HepG2 (cell line): ENCODE measurements around the gene FIBP. TPM values are rescaled to one million over a fixed set of nuclear protein-coding genes. Genes with fewer than 3 reads are reported as not detected.
A peak's percentile ranks its signal among the peaks of the same experiment; 100 is the strongest.

Source experiments
- DDIT3 ChIP-seq: sonication (generic); formaldehyde crosslinking; IDR thresholded peaks from 2 replicates; pipeline ENCODE4 v1.4.0; 2020; ENCODE audit warnings: mild to moderate bottlenecking, missing genetic modification reagents
- FOXP4 ChIP-seq: sonication (generic); formaldehyde crosslinking; IDR thresholded peaks from 2 replicates; pipeline ENCODE4 v1.4.0; 2020; ENCODE audit warnings: missing genetic modification reagents
- GABPA ChIP-seq, 2 experiments: IDR thresholded peaks; 2 replicates each; pipeline ENCODE4 v1.6.1; 2011 to 2016; ENCODE audit warnings: low read depth in 2 of 2, low read length in 1 of 2, missing biosample characterization in 1 of 2, missing genetic modification characterization in 1 of 2
- HMGXB3 ChIP-seq: sonication (generic); formaldehyde crosslinking; IDR thresholded peaks from 2 replicates; pipeline ENCODE4 v1.4.0; 2020; ENCODE audit warnings: missing genetic modification reagents, borderline replicate concordance
- HNF4A ChIP-seq: sonication (generic); formaldehyde crosslinking; IDR thresholded peaks from 2 replicates; pipeline ENCODE4 v1.4.0; 2020; ENCODE audit warnings: missing genetic modification reagents
- HNF4G ChIP-seq, 2 experiments: sonication (generic) in 1 of 2; formaldehyde crosslinking in 1 of 2; IDR thresholded peaks; 2 replicates each; pipeline versions ENCODE4 v1.4.0 to v1.6.1; 2011 to 2020; ENCODE audit warnings: borderline replicate concordance in 2 of 2, low read depth in 2 of 2, mild to moderate bottlenecking in 2 of 2, low read length in 1 of 2, missing genetic modification reagents in 1 of 2, moderate library complexity in 1 of 2
- ZNF512B ChIP-seq: sonication (generic); formaldehyde crosslinking; IDR thresholded peaks from 2 replicates; pipeline ENCODE4 v1.5.1; 2020; ENCODE audit warnings: missing genetic modification reagents, mild to moderate bottlenecking, borderline replicate concordance
- ZNF646 ChIP-seq: sonication (generic); formaldehyde crosslinking; IDR thresholded peaks from 2 replicates; pipeline ENCODE4 v1.9.0; 2021; ENCODE audit warnings: mild to moderate bottlenecking, missing genetic modification reagents
- ZNF788 ChIP-seq: sonication (generic); formaldehyde crosslinking; IDR thresholded peaks from 2 replicates; pipeline ENCODE4 v1.5.0; 2020; ENCODE audit warnings: mild to moderate bottlenecking, missing genetic modification reagents, borderline replicate concordance
- polyA plus RNA-seq, 8 experiments: library from polyadenylated mRNA; depleted of rRNA in 3 of 8; stranded (reverse) in 7 of 8; unstranded in 1 of 8; fragments of >200 nt; fragmentation: Illumina TruSeq in 4 of 8; extraction: Trizol in 4 of 8; gene quantifications; 2 replicates each; pipeline versions ENCODE4 v1.2.1 to v1.2.3, GENCODE V29; 2011 to 2016; ENCODE audit warnings: low read depth in 4 of 8, missing spikeins in 1 of 8, mixed read lengths in 1 of 8; ENCODE audit not compliant: insufficient read depth in 1 of 8
- total RNA-seq, 5 experiments: library from RNA; depleted of rRNA; stranded (reverse); fragments of >200 nt; fragmentation: Illumina TruSeq; extraction: Trizol; gene quantifications; 2 replicates each; pipeline ENCODE4 v1.2.3, GENCODE V29; 2016; ENCODE audit warnings: low read depth in 1 of 5

The FIBP gene
- total and polyA plus RNA-seq, 2 of the 13 experiments (the other 11 are each of a cell fraction or from before 2014, with no cell fraction given), result 42.9 to 62.1 TPM

DNA sequence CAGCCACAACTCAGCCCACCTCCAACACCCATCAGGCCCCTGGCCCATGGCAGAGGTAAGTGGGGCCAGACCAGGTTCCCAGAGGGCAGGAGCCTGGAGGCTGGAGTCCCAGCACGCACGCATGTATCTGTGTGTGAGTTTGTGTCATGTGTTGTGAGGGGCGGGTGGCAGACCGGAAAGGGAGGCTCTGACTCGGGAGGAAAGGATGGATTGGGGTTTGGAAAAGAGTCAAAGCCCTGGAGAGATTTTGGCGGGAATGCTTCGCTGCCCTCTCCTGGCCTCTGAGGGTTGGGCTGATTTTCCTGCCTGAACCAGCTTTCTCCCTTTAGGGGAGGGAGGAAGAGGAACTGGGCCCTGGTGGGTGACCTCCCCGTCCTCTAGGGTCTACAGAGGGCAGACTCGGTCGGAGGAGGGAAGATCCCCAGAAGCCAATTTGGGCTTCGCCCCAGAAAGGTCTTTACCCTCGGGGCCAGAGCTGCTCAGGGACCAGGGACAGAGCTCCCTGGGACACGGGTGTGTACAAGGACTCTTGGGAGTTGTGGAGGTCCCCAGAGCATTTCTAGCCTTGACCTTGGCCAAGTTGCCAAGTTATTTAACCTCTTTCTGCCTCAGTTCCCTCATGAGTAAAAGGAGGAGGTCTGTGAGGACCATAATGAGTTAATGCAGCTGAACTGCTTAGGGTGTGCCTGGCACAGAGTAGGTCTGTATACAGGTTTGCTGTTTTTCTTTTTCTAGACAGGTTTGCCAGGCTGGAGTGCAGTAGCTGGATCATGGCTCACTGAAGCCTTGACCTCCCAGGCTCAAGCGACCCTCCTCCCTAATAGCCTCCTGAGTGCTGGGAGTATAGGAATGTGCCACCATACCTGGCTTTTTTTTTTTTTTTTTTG lies 23.7 kb upstream of the FIBP start (continued):
- TF ChIP-seq ZNF512B (CRISPR knock-in tag) (no peak), ZNF788 (CRISPR knock-in tag) (no peak), HNF4G (IDR thresholded peaks at IDR 0.05; ENCODE audit: borderline replicate concordance, low read depth, low read length) (no peak), HNF4G (CRISPR knock-in tag; IDR thresholded peaks at IDR 0.05; ENCODE audit: borderline replicate concordance, low read depth) (no peak), FOXP4 (CRISPR knock-in tag) (no peak), ZNF646 (CRISPR knock-in tag) (no peak), HMGXB3 (no peak), DDIT3 (no peak), HNF4A (CRISPR knock-in tag) (no peak), GABPA (IDR thresholded peaks at IDR 0.05; ENCODE audit: low read depth, low read length) (no peak), GABPA (CRISPR knock-in tag; IDR thresholded peaks at IDR 0.05; ENCODE audit: low read depth) (0 out of 2 replicates have a peak, but pooled peaks have one; percentile 30)
